Ascending aorta (tissue), 2 donors: Measurements from ENCODE around the gene CACNA2D3. TPM values are rescaled to one million over a fixed set of nuclear protein-coding genes. Genes with fewer than 3 reads are reported as not detected.

Experiments used
- DNase-seq, 2 donors: peaks; one replicate each; pipeline ENCODE4 v3.0.0-alpha.2; 2019; ENCODE audit warnings: low spot score in 2 of 2
- H3K27ac ChIP-seq, 2 donors: fragments of 200-600 bp; sonication (generic); one replicate each; pipeline ENCODE4 v1.5.1; 2016 to 2017; ENCODE audit warnings: mild to moderate bottlenecking in 1 of 2
- H3K27me3 ChIP-seq: fragments of 200-600 bp; sonication (generic); one replicate; pipeline ENCODE4 v1.5.1; 2017
- H3K36me3 ChIP-seq, 2 donors: fragments of 200-600 bp; sonication (generic); one replicate each; pipeline ENCODE4 v1.5.1; 2016
- H3K4me1 ChIP-seq, 2 donors: fragments of 200-600 bp; sonication (generic); one replicate each; pipeline ENCODE4 v1.5.1; 2016 to 2017; ENCODE audit warnings: mild to moderate bottlenecking in 1 of 2
- H3K4me3 ChIP-seq, 2 donors: fragments of 200-600 bp; sonication (generic); one replicate each; pipeline ENCODE4 v1.5.1; 2016 to 2017; ENCODE audit warnings: mild to moderate bottlenecking in 1 of 2
- H3K9me3 ChIP-seq, 2 donors: fragments of 200-600 bp; sonication (generic); one replicate each; pipeline ENCODE4 v1.5.1; 2016
- CTCF ChIP-seq, 3 experiments: fragments of 200-600 bp in 2 of 3; fragments of 450-650 bp in 1 of 3; sonication (generic) in 2 of 3; IDR thresholded peaks; one replicate each; pipeline ENCODE4 v1.5.1; 2016 to 2019; ENCODE audit warnings: antibody characterized with exemption in 3 of 3, mild to moderate bottlenecking in 1 of 3, moderate library complexity in 1 of 3
- intact Hi-C: fragments of 100-400 bp; cut with DNase I; formaldehyde crosslinking; loops from one replicate; pipeline ENCODE4 v1.15.1; 2023
- total RNA-seq: library from RNA; depleted of rRNA; stranded (reverse); fragments of >200 nt; gene quantifications from one replicate; pipeline ENCODE4 v1.1.0, GENCODE V29; 2016

Gene CACNA2D3
- total RNA-seq, 1 donor from 2014 or later, result not detected

GRCh38 chr3:54180921-54181320 lies 58.6 kb downstream of the CACNA2D3 start:
- Histone ChIP-seq H3K36me3 (no peaks in the 10 kb centered on the region), H3K27me3 (no peaks in the 10 kb centered on the region), H3K27ac (no peak overlapping the region), H3K4me1 (no peaks in the 10 kb centered on the region), H3K9me3 (no peaks in the 10 kb centered on the region), H3K4me3 (no peak overlapping the region)
- TF ChIP-seq CTCF (IDR thresholded peaks at IDR 0.05), result no peak
- no peak for DNase-seq
- intact Hi-C loops, result no loop called here

DNA sequence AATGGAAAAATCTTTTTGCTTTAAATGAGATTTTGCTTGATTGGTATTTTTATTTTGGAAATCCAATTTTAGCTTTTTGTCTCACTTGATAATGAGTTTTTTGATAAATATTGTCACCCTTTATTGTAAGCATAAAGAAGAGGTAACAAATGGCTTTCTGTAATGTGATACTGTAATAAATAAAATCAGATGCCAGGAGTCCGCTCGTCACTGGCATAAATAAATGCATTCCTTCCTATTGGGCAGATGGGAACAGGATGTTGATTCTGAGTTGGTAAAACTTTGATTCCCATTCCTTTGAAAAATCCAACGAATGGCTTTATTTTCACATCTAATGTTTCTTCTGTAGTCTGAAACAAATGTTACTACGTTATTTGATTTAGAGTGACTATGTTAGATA lies 59.9 kb downstream of the CACNA2D3 start:
- intact Hi-C loops, result no loop called here
- Histone ChIP-seq H3K4me1 (no peaks in the 10 kb centered on the region), H3K36me3 (no peaks in the 10 kb centered on the region)

DNA sequence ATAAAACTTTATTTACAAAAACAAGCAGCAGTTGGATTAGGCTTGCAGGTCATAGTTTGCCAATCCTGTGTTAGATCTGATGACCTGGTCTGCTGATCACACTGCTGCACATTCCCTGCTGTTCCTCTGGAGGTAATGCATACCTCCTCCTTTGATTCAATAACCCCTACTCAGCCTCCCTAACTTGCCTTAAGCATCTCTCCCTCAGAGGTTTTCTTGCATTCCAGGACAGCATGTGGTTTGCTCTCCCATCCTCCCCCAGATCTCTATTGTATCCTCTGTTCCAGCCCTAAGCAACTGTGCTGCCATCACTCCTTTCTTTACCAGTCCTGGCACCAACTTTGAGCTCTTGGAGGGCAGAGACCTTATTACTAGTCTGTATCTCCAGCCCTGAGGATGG lies 63.4 kb downstream of the CACNA2D3 start:
- H3K27me3 ChIP-seq, result no peaks in the 10 kb centered on the region
- H3K9me3 ChIP-seq, result no peaks in the 10 kb centered on the region
- no peak for DNase-seq
- no peaks in the 10 kb centered on the region for H3K36me3 ChIP-seq
- TF ChIP-seq CTCF (IDR thresholded peaks at IDR 0.05), result no peak
- no peak overlapping the region for H3K4me3 ChIP-seq
- H3K27ac ChIP-seq, result no peak overlapping the region
- intact Hi-C loops, result no loop called here
- no peaks in the 10 kb centered on the region for H3K4me1 ChIP-seq

More for the DNA sequence above, 59.9 kb downstream of the CACNA2D3 start:
- TF ChIP-seq CTCF (IDR thresholded peaks at IDR 0.05), result no peak
- Histone ChIP-seq H3K9me3 (no peaks in the 10 kb centered on the region), H3K27me3 (no peaks in the 10 kb centered on the region), H3K4me3 (no peak overlapping the region), H3K27ac (no peak overlapping the region)
- DNase-seq, result no peak

DNA sequence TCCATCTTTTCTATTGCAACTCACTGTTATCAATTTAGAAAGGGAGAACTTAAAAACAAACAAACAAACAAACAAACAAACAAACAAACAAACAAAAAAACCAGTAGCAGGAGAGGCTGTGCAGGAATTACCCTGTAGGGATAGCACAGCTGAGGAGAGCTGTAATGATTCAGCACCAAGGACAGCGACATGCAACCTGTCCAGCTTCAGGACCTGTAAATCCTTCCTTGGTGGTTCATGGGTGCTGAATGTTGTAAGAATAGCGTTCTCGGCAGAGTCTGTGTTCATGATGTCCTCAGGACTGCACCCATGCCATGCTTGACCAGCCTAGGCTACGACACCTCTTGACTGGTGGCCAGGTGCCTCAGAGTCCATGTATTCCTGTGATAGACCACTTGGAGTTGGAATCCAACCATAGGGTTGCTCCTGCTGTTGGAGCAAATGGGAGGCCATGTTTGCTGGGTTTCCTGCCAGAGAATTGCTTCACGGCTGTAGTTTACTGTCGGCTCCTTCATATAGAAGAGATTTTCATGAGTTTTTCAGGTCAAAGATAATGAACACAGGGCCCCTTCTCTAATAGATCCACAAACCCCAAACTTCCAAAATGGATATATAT lies 65.9 kb downstream of the CACNA2D3 start:
- DNase-seq, result no peak
- Histone ChIP-seq H3K4me3 (no peak overlapping the region), H3K36me3 (no peaks in the 10 kb centered on the region), H3K9me3 (no peaks in the 10 kb centered on the region), H3K27me3 (no peaks in the 10 kb centered on the region), H3K4me1 (no peaks in the 10 kb centered on the region), H3K27ac (no peak overlapping the region)
- no peak for TF ChIP-seq CTCF (IDR thresholded peaks at IDR 0.05)
- intact Hi-C loops, result no loop called here

DNA sequence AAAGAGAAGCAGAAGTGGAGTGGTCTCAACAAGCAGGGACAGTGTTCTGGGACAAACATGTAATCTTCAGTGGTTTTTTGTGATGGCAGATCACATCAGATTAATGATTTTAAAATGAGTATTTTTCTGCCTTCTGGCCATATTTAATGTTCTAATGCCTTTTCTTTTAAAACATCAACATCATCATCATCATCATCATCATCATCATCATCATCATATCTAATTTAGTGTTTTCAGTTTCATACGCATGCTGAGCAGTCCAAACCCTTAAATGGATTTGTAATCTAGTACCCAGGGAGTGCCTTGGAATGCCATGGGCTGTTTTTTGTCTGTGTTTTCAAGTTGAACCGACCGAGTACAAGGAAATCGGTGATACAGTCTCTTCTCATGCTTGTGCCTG lies 68.9 kb downstream of the CACNA2D3 start:
- intact Hi-C loops, result no loop called here
- DNase-seq, result no peak
- no peaks in the 10 kb centered on the region for H3K27me3 ChIP-seq
- H3K27ac ChIP-seq, result no peak overlapping the region
- H3K4me3 ChIP-seq, result no peak overlapping the region
- TF ChIP-seq CTCF (IDR thresholded peaks at IDR 0.05), result no peak
- no peaks in the 10 kb centered on the region for H3K4me1 ChIP-seq
- H3K36me3 ChIP-seq, result no peaks in the 10 kb centered on the region
- no peaks in the 10 kb centered on the region for H3K9me3 ChIP-seq

DNA sequence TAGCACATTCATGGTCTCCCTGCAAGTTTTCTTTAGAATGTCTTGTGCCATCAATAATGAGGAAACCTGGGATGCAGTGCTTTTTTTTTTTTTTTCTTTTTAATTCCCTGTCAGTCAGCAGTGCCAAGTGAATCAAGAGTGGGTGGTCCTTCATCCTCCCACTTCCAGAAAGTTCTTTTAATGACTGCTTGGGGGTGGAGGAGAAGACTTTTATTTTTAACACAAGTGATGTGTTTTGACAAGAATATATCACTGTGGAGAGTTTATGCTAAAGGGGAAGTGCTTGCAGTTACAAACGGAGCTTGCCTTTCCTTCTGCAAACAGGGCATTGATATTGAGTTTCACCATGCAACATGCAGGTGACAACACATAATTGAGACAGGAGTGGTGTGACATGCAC lies 69.7 kb downstream of the CACNA2D3 start:
- Histone ChIP-seq H3K27me3 (no peaks in the 10 kb centered on the region), H3K36me3 (no peaks in the 10 kb centered on the region), H3K9me3 (no peaks in the 10 kb centered on the region), H3K27ac (no peak overlapping the region), H3K4me1 (no peaks in the 10 kb centered on the region), H3K4me3 (no peak overlapping the region)
- DNase-seq, result no peak
- no peak for TF ChIP-seq CTCF (IDR thresholded peaks at IDR 0.05)
- intact Hi-C loops, result no loop called here
